WTC11 (cell line): ENCODE data around the gene IRF2. TPM values are rescaled to one million over a fixed set of nuclear protein-coding genes. Genes with fewer than 3 reads are reported as not detected.

ENCODE experiments used
- ATAC-seq: fragments of 200-7000 bp; cut with Tn5 transposase; 2 replicates; pipeline ENCODE4 v1.10.0; 2021; ENCODE audit warnings: mild to moderate bottlenecking, moderate library complexity
- CTCF ChIA-PET: fragments of 300-600 bp; sonication (Branson Sonifier 250); formaldehyde crosslinking; loops from one replicate; lab custom pipeline; 2021; ENCODE audit warnings: antibody characterized with exemption; lab: Charles Lee
- POLR2A ChIA-PET: fragments of 350-600 bp; sonication (Branson Sonifier 250); formaldehyde crosslinking; loops from one replicate; lab custom pipeline; 2021; ENCODE audit warnings: antibody characterized with exemption; lab: Charles Lee
- DNase-seq: peaks from one replicate; pipeline ENCODE4 v3.0.0; 2021; ENCODE audit warnings: low spot score
- H3K27ac Mint-ChIP-seq: 2 replicates; pipeline ENCODE4 v1.8.0; 2021; ENCODE audit warnings: mixed read lengths
- H3K27me3 Mint-ChIP-seq: 2 replicates; pipeline ENCODE4 v1.8.0; 2021; ENCODE audit warnings: low read depth, mild to moderate bottlenecking, moderate library complexity, mixed read lengths
- H3K36me3 Mint-ChIP-seq: 2 replicates; pipeline ENCODE4 v1.8.0; 2021; ENCODE audit warnings: mixed read lengths
- H3K4me1 Mint-ChIP-seq: 2 replicates; pipeline ENCODE4 v1.8.0; 2022; ENCODE audit warnings: mixed read lengths
- H3K4me3 Mint-ChIP-seq: 2 replicates; pipeline ENCODE4 v1.8.0; 2021; ENCODE audit warnings: mild to moderate bottlenecking, moderate library complexity, mixed read lengths
- H3K9me3 Mint-ChIP-seq: 2 replicates; pipeline ENCODE4 v1.8.0; 2021; ENCODE audit warnings: mixed read lengths
- GABPB1 ChIP-seq: sonication (generic); formaldehyde crosslinking; IDR thresholded peaks from 2 replicates; pipeline ENCODE4 v1.8.1; 2023; ENCODE audit warnings: mild to moderate bottlenecking, missing genetic modification reagents
- IRF2 ChIP-seq: sonication (generic); formaldehyde crosslinking; IDR thresholded peaks from 2 replicates; pipeline ENCODE4 v1.8.0; 2022; ENCODE audit warnings: low read depth, missing genetic modification reagents, borderline replicate concordance
- TEAD1 ChIP-seq: sonication (generic); formaldehyde crosslinking; IDR thresholded peaks from 2 replicates; pipeline ENCODE4 v1.8.0; 2022; ENCODE audit warnings: mild to moderate bottlenecking, missing genetic modification reagents
- ZNF138 ChIP-seq: sonication (generic); formaldehyde crosslinking; conservative IDR thresholded peaks from 2 replicates; pipeline ENCODE4 v1.8.1; 2022; ENCODE audit warnings: mild to moderate bottlenecking, moderate library complexity, missing genetic modification reagents
- ZNF232 ChIP-seq: sonication (generic); formaldehyde crosslinking; IDR thresholded peaks from 2 replicates; pipeline ENCODE4 v1.8.0; 2022; ENCODE audit warnings: mild to moderate bottlenecking, missing genetic modification reagents
- ZNF416 ChIP-seq: fragments of 250-450 bp; sonication (Bioruptor Pico); IDR thresholded peaks from 2 replicates; pipeline ENCODE4 v1.9.0; 2021; ENCODE audit warnings: mild to moderate bottlenecking, inconsistent platforms
- ZNF671 ChIP-seq: fragments of 250-450 bp; sonication (Bioruptor Pico); IDR thresholded peaks from 2 replicates; pipeline ENCODE4 v1.8.0; 2021; ENCODE audit warnings: mild to moderate bottlenecking
- total RNA-seq: library from RNA; stranded (reverse); gene quantifications from 3 replicates; pipeline ENCODE4 v1.2.3, GENCODE V29; 2021
- TF ChIP-seq, protein P1 (sequence below): sonication (generic); formaldehyde crosslinking; IDR thresholded peaks from 2 replicates; pipeline ENCODE4 v1.8.0; 2022; ENCODE audit warnings: mild to moderate bottlenecking, missing genetic modification reagents
- TF ChIP-seq, protein P2 (sequence below): sonication (generic); formaldehyde crosslinking; IDR thresholded peaks from 2 replicates; pipeline ENCODE4 v1.8.0; 2022; ENCODE audit warnings: mild to moderate bottlenecking, missing genetic modification reagents
- TF ChIP-seq, protein P3 (sequence below): fragments of 250-450 bp; sonication (Bioruptor Pico); conservative IDR thresholded peaks from 2 replicates; pipeline ENCODE4 v1.9.0; 2021; ENCODE audit warnings: mild to moderate bottlenecking
- TF ChIP-seq, protein P4 (sequence below): sonication (generic); formaldehyde crosslinking; IDR thresholded peaks from 2 replicates; pipeline ENCODE4 v1.8.0; 2022; ENCODE audit warnings: mild to moderate bottlenecking, missing genetic modification reagents
- TF ChIP-seq, protein P5 (sequence below): sonication (generic); formaldehyde crosslinking; IDR thresholded peaks from 2 replicates; pipeline ENCODE4 v1.8.1; 2023; ENCODE audit warnings: mild to moderate bottlenecking, missing genetic modification reagents, moderate library complexity
- TF ChIP-seq, protein P6 (sequence below): sonication (generic); formaldehyde crosslinking; IDR thresholded peaks from 2 replicates; pipeline ENCODE4 v1.8.1; 2023; ENCODE audit warnings: mild to moderate bottlenecking, moderate library complexity, missing genetic modification reagents
- TF ChIP-seq, protein P7 (sequence below): sonication (generic); formaldehyde crosslinking; IDR thresholded peaks from 2 replicates; pipeline ENCODE4 v1.8.1; 2022; ENCODE audit warnings: mild to moderate bottlenecking, missing genetic modification reagents, moderate library complexity, borderline replicate concordance

IRF2 gene
- total RNA-seq, 1 experiment from 2014 or later: 11.8 TPM

DNA sequence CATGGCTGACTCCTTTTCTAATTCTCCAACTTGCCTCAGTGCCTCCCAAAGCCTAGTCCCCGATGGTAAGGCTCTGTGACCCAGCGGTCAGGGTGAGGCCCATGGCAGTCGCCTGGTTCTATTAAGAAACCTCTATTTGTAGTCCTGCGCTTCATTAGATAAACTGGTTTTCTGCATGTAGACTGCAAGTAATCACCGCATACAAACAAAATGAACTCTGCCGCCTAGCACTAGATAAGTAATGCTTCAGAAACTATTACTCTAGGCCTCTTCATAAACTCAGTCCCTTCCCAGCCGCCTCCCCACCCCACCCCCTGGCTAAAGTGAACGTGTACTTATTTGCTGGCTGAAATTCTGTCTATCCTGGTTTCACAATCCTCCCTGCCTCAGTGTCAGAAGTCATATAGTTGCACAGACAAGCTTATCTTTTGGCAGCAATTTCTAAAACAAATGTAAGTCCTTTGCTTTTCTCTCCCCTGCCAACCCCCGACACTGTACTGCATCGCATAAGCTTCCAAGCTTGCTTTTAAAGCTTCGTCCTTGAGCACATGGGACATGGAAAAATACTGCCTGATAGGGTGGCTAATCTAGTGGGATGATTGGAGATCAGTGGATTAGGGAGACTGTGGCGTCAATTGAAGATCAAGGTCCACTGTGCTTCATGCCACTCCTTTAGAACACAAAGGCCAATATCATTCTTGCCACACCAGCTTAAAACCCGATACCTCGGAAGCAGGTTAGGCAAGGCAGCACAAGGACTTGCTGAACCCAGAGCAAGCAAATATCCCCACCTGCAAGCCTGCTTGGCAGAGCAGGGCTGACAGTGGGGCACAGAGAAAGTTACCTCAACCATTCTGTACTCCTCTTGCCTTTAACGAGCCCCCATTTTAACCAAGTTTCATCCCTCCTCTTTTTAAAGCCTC is 125.8 kb downstream of the IRF2 start:
- TF ChIP-seq, protein P1, sequence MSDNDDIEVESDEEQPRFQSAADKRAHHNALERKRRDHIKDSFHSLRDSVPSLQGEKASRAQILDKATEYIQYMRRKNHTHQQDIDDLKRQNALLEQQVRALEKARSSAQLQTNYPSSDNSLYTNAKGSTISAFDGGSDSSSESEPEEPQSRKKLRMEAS (CRISPR knock-in tag): peak; percentile 20; the same call in 1 of the 2 replicates
- no peak for TF ChIP-seq ZNF671
- TF ChIP-seq ZNF232 (CRISPR knock-in tag): peak; percentile 60; the same call in 1 of the 2 replicates
- no peak for TF ChIP-seq TEAD1 (CRISPR knock-in tag)
- TF ChIP-seq GABPB1 (CRISPR knock-in tag): peak; percentile 44
- TF ChIP-seq, protein P2, sequence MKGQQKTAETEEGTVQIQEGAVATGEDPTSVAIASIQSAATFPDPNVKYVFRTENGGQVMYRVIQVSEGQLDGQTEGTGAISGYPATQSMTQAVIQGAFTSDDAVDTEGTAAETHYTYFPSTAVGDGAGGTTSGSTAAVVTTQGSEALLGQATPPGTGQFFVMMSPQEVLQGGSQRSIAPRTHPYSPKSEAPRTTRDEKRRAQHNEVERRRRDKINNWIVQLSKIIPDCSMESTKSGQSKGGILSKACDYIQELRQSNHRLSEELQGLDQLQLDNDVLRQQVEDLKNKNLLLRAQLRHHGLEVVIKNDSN (CRISPR knock-in tag): no peak
- TF ChIP-seq, protein P3, sequence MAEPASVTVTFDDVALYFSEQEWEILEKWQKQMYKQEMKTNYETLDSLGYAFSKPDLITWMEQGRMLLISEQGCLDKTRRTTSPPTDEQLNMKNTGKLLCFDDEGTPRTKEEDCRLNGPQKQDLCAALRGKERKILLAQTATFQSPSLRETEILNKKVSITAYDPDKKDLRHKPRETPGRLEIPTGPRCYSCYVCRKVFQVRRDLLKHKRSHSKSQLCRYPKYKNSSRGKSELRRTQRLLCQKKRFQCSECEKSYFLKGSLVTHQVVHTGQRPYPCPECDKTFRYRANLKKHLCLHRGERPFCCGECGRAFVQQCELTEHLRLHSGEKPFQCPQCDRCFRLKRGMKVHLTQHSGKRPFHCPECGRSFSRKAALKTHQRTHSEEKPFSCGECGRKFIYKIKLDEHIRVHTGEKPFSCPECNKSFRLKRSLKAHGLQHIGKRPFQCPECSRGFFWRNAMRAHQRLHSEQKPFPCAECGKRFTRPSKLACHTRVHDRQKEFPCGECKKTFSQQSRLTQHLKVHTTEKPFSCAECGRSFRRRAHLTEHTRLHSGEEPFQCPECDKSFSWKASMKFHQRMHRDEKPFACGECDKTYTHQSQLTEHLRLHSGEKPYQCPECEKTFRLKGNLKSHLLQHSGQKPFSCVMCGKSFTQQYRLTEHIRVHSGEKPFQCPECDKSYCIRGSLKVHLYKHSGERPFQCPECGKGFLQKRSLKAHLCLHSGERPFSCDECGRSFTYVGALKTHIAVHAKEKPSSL (CRISPR knock-in tag): no peak
- Mint-ChIP-seq H3K36me3 (0 out of 2 replicates have a peak, but pooled peaks cover 4% of the 10 kb centered on the region), H3K4me1 (peaks cover 43% of the 10 kb centered on the region), H3K4me3 (no peak overlapping the region), H3K9me3 (peaks cover 16% of the 10 kb centered on the region), H3K27me3 (peaks cover 3% of the 10 kb centered on the region; the same call in 1 of the 2 replicates), H3K27ac (peak overlapping the region; percentile 99)
- CTCF ChIA-PET: interaction anchor here (0.6 to 1.4 kb wide), 3 partner anchors 37 to 192 kb away, joined by 3 to 6 read pairs (median 5); no protein-coding TSS in a partner anchor
- DNase-seq (no peak), ATAC-seq (no peak)
- POLR2A ChIA-PET: no interaction called here

DNA sequence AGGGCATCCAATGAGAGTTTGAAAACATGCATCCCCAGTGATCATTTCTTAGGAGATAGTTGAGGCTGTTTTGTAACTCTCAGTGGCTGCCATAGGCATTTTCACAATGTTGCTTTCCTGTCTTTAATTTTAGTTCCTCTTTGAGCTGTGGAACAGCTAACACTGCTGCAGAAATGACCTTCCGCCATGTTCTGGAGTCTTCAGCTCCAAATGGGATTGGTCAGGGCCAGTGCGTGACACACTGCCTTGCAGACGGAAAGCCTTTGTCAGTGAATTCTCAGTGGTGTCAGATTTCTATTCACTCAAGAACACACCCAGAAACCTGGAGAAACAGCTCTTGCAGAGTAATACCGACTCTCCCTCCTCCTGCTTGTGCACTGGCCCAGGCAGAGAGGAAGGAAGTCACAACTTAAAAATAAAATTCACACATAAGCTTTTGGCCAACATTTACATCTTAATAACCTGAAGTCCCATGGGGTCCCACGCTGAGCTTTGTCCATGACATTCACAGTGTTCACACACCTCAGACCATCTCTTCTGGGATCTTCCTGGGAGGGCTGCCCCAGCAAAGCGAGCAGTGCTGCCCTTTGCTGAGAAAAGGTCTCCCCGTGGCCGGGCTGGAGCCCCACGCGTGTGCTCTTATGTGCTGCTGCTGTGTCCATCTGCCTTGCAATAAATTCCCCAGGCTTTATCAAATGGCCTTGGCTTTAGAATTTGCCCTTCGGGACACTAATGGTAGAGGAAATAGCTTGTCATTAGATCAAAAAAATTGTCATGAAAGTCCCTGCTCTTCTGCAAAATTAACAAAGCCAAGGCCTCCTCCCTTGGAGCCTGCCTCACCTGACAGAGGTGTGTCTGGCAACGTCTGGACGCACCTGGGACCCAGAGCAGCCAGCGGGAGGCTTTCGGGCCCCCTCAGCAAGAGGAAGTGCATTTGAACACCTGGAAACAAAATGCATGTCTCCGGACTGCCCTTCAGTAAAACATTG is 126.8 kb downstream of the IRF2 start:
- ChIA-PET CTCF (interaction anchor here (0.7 to 1.1 kb wide), 5 partner anchors 38 to 84 kb away, joined by 3 read pairs; no protein-coding TSS in a partner anchor), POLR2A (interaction anchor here (0.5 to 1.2 kb wide), 6 partner anchors 9 to 387 kb away, joined by 4 to 9 read pairs (median 6); partner anchors contain the start of genes CASP3, CENPU, IRF2 and PRIMPOL)
- DNase-seq: peak; percentile 59
- peak; percentile 86 for ATAC-seq
- Mint-ChIP-seq H3K4me1 (peaks cover 46% of the 10 kb centered on the region), H3K4me3 (no peak overlapping the region), H3K27me3 (peaks cover 3% of the 10 kb centered on the region; the same call in 1 of the 2 replicates), H3K36me3 (0 out of 2 replicates have a peak, but pooled peaks cover 4% of the 10 kb centered on the region), H3K27ac (peak overlapping the region; percentile 99), H3K9me3 (peaks cover 16% of the 10 kb centered on the region)
- TF ChIP-seq, protein P4, sequence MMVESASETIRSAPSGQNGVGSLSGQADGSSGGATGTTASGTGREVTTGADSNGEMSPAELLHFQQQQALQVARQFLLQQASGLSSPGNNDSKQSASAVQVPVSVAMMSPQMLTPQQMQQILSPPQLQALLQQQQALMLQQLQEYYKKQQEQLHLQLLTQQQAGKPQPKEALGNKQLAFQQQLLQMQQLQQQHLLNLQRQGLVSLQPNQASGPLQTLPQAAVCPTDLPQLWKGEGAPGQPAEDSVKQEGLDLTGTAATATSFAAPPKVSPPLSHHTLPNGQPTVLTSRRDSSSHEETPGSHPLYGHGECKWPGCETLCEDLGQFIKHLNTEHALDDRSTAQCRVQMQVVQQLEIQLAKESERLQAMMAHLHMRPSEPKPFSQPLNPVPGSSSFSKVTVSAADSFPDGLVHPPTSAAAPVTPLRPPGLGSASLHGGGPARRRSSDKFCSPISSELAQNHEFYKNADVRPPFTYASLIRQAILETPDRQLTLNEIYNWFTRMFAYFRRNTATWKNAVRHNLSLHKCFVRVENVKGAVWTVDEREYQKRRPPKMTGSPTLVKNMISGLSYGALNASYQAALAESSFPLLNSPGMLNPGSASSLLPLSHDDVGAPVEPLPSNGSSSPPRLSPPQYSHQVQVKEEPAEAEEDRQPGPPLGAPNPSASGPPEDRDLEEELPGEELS: peak; percentile 29; the same call in 1 of the 2 replicates
- TF ChIP-seq IRF2 (CRISPR knock-in tag) (no peak), ZNF416 (CRISPR knock-in tag) (no peak), ZNF138 (CRISPR knock-in tag) (no peak)
- TF ChIP-seq, protein P5, sequence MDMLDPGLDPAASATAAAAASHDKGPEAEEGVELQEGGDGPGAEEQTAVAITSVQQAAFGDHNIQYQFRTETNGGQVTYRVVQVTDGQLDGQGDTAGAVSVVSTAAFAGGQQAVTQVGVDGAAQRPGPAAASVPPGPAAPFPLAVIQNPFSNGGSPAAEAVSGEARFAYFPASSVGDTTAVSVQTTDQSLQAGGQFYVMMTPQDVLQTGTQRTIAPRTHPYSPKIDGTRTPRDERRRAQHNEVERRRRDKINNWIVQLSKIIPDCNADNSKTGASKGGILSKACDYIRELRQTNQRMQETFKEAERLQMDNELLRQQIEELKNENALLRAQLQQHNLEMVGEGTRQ (CRISPR knock-in tag): 0 out of 2 replicates have a peak, but pooled peaks have one; percentile 40
- TF ChIP-seq, protein P6, sequence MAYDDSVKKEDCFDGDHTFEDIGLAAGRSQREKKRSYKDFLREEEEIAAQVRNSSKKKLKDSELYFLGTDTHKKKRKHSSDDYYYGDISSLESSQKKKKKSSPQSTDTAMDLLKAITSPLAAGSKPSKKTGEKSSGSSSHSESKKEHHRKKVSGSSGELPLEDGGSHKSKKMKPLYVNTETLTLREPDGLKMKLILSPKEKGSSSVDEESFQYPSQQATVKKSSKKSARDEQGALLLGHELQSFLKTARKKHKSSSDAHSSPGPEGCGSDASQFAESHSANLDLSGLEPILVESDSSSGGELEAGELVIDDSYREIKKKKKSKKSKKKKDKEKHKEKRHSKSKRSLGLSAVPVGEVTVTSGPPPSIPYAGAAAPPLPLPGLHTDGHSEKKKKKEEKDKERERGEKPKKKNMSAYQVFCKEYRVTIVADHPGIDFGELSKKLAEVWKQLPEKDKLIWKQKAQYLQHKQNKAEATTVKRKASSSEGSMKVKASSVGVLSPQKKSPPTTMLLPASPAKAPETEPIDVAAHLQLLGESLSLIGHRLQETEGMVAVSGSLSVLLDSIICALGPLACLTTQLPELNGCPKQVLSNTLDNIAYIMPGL (CRISPR knock-in tag): no peak
- TF ChIP-seq, protein P7, sequence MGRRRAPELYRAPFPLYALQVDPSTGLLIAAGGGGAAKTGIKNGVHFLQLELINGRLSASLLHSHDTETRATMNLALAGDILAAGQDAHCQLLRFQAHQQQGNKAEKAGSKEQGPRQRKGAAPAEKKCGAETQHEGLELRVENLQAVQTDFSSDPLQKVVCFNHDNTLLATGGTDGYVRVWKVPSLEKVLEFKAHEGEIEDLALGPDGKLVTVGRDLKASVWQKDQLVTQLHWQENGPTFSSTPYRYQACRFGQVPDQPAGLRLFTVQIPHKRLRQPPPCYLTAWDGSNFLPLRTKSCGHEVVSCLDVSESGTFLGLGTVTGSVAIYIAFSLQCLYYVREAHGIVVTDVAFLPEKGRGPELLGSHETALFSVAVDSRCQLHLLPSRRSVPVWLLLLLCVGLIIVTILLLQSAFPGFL (CRISPR knock-in tag): no peak
- TF ChIP-seq, protein P2 (CRISPR knock-in tag): 0 out of 2 replicates have a peak, but pooled peaks have one; percentile 44
